Thyroid gland (tissue), 4 donors: ENCODE measurements around the gene KCNF1. TPM values are rescaled to one million over a fixed set of nuclear protein-coding genes. Genes with fewer than 3 reads are reported as not detected.

Source experiments
- DNase-seq, 2 donors: peaks; one replicate each; pipeline ENCODE4 v3.0.0-alpha.2; 2019
- H3K27ac ChIP-seq, 3 donors: fragments of 200-600 bp; sonication (generic); 1 replicate in 2 of 3; 2 replicates in 1 of 3; pipeline ENCODE4 v1.5.1; 2016 to 2019; ENCODE audit warnings: mild to moderate bottlenecking in 1 of 3, moderate library complexity in 1 of 3
- H3K27me3 ChIP-seq: fragments of 200-600 bp; sonication (generic); one replicate; pipeline ENCODE4 v1.5.1; 2019
- H3K36me3 ChIP-seq, 2 donors: fragments of 200-600 bp; sonication (generic); one replicate each; pipeline ENCODE4 v1.5.1; 2016 to 2019
- H3K4me1 ChIP-seq, 2 donors: fragments of 200-600 bp; sonication (generic); one replicate each; pipeline ENCODE4 v1.5.1; 2017 to 2019
- H3K4me3 ChIP-seq, 3 donors: fragments of 200-600 bp; sonication (generic); replicated peaks in 1 of 3; 1 replicate in 2 of 3; 2 replicates in 1 of 3; pipeline ENCODE4 v1.5.1; 2016; ENCODE audit warnings: mild to moderate bottlenecking in 1 of 3
- H3K9me3 ChIP-seq: fragments of 200-600 bp; sonication (generic); one replicate; pipeline ENCODE4 v1.5.1; 2017
- CTCF ChIP-seq, 6 experiments: fragments of 200-600 bp in 3 of 6; fragments of 450-650 bp in 3 of 6; sonication (generic) in 3 of 6; IDR thresholded peaks; one replicate each; pipeline ENCODE4 v1.5.1; 2016 to 2019; ENCODE audit warnings: antibody characterized with exemption in 6 of 6, mild to moderate bottlenecking in 2 of 6, inconsistent platforms in 1 of 6, moderate library complexity in 1 of 6
- POLR2A ChIP-seq, 2 donors: fragments of 450-650 bp; IDR thresholded peaks; one replicate each; pipeline ENCODE4 v1.6.1; 2017; ENCODE audit warnings: antibody characterized with exemption in 2 of 2, mild to moderate bottlenecking in 2 of 2, moderate library complexity in 1 of 2
- whole genome bisulfite sequencing, 2 donors: methylation state at CpG; one replicate each; pipeline ENCODE4 v1.1.5; 2017; 5-methylcytosine and 5-hydroxymethylcytosine counted together
- intact Hi-C: fragments of 100-400 bp; cut with DNase I; formaldehyde crosslinking; loops from one replicate; pipeline ENCODE4 v1.15.1; 2023
- total RNA-seq, 4 donors: library from RNA; depleted of rRNA; stranded (reverse); fragments of >200 nt; gene quantifications; one replicate each; pipeline ENCODE4 v1.2.3, GENCODE V29; 2016

The KCNF1 gene
- total RNA-seq, 4 donors from 2014 or later = not detected

GRCh38 chr2:10948606-10949230 lies 37.0 kb downstream of the KCNF1 start:
- Histone ChIP-seq H3K4me3 (no peak overlapping the region), H3K27ac (no peak overlapping the region), H3K9me3 (no peaks in the 10 kb centered on the region), H3K4me1 (no peaks in the 10 kb centered on the region), H3K36me3 (no peaks in the 10 kb centered on the region), H3K27me3 (no peaks in the 10 kb centered on the region)
- WGBS, 2 donors = 93% methylated on average over 11 to 15 of the region's 15 CpGs
- intact Hi-C loops = no loop called here
- DNase-seq = no peak
- TF ChIP-seq CTCF (IDR thresholded peaks at IDR 0.05) = no peak
- no peak for TF ChIP-seq POLR2A (IDR thresholded peaks at IDR 0.05)

GRCh38 chr2:10949835-10950234 lies 38.1 kb downstream of the KCNF1 start:
- Histone ChIP-seq H3K9me3 (no peaks in the 10 kb centered on the region), H3K4me1 (no peaks in the 10 kb centered on the region), H3K4me3 (no peak overlapping the region), H3K27ac (no peak overlapping the region), H3K36me3 (no peaks in the 10 kb centered on the region), H3K27me3 (no peaks in the 10 kb centered on the region)
- WGBS, 2 donors = 72 to 85% methylated on average over 1 of the region's 1 CpG
- intact Hi-C loops = no loop called here
- TF ChIP-seq CTCF (IDR thresholded peaks at IDR 0.05) (no peak), POLR2A (IDR thresholded peaks at IDR 0.05) (no peak)
- DNase-seq = no peak

- WGBS, 2 donors = 58 to 73% methylated on average over 9 of the region's 9 CpGs
- TF ChIP-seq POLR2A (IDR thresholded peaks at IDR 0.05) (no peak), CTCF (IDR thresholded peaks at IDR 0.05) (no peak)
- Histone ChIP-seq H3K27ac (no peak overlapping the region), H3K4me1 (no peaks in the 10 kb centered on the region), H3K36me3 (no peaks in the 10 kb centered on the region), H3K4me3 (no peak overlapping the region), H3K27me3 (no peaks in the 10 kb centered on the region), H3K9me3 (no peaks in the 10 kb centered on the region)
- intact Hi-C loops = no loop called here
- DNase-seq = no peak
Observed at GRCh38 chr2:10951558-10952414, 40.1 kb downstream of the KCNF1 start.

- Histone ChIP-seq H3K27me3 (no peaks in the 10 kb centered on the region), H3K4me3 (no peak overlapping the region), H3K4me1 (no peaks in the 10 kb centered on the region), H3K27ac (no peak overlapping the region), H3K9me3 (no peaks in the 10 kb centered on the region), H3K36me3 (no peaks in the 10 kb centered on the region)
- DNase-seq = no peak
- WGBS, 2 donors = 84 to 96% methylated on average over 2 of the region's 2 CpGs
- intact Hi-C loops = no loop called here
- TF ChIP-seq CTCF (IDR thresholded peaks at IDR 0.05) (no peak), POLR2A (IDR thresholded peaks at IDR 0.05) (no peak)
Observed at GRCh38 chr2:10954416-10954815, 42.7 kb downstream of the KCNF1 start.
